ENCODE data around the gene MEX3D.

MEX3D gene

DNA sequence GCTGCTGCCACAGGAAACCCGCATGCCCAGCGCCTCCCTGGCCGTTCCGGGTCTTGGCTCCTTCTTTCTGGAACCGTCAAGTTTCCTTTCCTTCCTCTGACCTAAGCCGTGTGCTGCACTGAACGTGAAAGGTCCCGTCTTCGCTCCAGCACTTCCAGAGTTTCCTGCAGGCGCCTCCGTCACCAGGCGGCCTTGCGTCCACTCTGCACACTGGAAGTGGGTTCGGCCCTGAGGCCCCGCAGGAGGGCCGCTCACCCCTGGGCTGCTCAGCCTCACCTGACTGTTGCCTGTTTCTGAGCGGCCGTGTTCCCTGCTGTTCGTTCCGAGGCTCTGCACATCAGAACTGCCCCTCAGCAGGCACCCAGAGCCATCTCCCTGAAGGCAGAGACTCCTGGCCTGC is 12.3 kb upstream of the MEX3D start:
- H3K27me3 ChIP-seq (ENCODE audit: insufficient read depth, poor library complexity, severe bottlenecking): no peaks in the 10 kb centered on the region
- TF ChIP-seq SPI1 (IDR thresholded peaks at IDR 0.05; ENCODE audit: borderline replicate concordance, low read depth) (no peak), POLR2AphosphoS5 (IDR thresholded peaks at IDR 0.05; ENCODE audit: low read depth) (no peak)
- TF ChIP-seq, protein P1, sequence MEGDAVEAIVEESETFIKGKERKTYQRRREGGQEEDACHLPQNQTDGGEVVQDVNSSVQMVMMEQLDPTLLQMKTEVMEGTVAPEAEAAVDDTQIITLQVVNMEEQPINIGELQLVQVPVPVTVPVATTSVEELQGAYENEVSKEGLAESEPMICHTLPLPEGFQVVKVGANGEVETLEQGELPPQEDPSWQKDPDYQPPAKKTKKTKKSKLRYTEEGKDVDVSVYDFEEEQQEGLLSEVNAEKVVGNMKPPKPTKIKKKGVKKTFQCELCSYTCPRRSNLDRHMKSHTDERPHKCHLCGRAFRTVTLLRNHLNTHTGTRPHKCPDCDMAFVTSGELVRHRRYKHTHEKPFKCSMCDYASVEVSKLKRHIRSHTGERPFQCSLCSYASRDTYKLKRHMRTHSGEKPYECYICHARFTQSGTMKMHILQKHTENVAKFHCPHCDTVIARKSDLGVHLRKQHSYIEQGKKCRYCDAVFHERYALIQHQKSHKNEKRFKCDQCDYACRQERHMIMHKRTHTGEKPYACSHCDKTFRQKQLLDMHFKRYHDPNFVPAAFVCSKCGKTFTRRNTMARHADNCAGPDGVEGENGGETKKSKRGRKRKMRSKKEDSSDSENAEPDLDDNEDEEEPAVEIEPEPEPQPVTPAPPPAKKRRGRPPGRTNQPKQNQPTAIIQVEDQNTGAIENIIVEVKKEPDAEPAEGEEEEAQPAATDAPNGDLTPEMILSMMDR (IDR thresholded peaks at IDR 0.05; ENCODE audit: insufficient read depth, low read length): no peak
- no peak overlapping the region for H3K27ac ChIP-seq (replicated peaks)
- no peak for DNase-seq (ENCODE audit: low read depth in 1 of 2, low spot score in 1 of 2)
- H3K4me3 ChIP-seq (replicated peaks; ENCODE audit: insufficient read depth, low read length): no peak overlapping the region

DNA sequence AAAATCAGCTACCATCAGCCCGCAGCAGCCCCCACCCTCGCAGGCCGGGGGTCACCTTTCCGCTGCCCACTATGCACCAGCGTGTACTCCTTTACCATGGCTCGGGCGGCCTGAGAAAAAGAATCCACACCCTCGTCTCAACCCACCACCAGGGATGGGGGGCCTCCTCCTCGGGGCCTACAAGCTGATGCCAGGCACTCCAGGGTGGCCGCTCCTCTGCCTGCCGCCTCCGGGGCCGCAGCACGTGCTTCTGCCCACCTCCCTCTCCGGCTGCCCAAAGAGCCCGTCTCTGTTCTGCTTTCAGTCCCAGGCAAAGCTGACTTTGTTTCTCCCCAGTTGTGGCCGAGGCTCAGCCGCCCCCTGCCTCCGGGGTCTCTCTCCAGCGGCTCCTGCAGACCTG is 11.1 kb upstream of the MEX3D start:
- H3K27me3 ChIP-seq (ENCODE audit: insufficient read depth, poor library complexity, severe bottlenecking): no peaks in the 10 kb centered on the region
- TF ChIP-seq, protein P2, sequence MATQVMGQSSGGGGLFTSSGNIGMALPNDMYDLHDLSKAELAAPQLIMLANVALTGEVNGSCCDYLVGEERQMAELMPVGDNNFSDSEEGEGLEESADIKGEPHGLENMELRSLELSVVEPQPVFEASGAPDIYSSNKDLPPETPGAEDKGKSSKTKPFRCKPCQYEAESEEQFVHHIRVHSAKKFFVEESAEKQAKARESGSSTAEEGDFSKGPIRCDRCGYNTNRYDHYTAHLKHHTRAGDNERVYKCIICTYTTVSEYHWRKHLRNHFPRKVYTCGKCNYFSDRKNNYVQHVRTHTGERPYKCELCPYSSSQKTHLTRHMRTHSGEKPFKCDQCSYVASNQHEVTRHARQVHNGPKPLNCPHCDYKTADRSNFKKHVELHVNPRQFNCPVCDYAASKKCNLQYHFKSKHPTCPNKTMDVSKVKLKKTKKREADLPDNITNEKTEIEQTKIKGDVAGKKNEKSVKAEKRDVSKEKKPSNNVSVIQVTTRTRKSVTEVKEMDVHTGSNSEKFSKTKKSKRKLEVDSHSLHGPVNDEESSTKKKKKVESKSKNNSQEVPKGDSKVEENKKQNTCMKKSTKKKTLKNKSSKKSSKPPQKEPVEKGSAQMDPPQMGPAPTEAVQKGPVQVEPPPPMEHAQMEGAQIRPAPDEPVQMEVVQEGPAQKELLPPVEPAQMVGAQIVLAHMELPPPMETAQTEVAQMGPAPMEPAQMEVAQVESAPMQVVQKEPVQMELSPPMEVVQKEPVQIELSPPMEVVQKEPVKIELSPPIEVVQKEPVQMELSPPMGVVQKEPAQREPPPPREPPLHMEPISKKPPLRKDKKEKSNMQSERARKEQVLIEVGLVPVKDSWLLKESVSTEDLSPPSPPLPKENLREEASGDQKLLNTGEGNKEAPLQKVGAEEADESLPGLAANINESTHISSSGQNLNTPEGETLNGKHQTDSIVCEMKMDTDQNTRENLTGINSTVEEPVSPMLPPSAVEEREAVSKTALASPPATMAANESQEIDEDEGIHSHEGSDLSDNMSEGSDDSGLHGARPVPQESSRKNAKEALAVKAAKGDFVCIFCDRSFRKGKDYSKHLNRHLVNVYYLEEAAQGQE (IDR thresholded peaks at IDR 0.05; ENCODE audit: insufficient replicate concordance, low read depth): no peak
- TF ChIP-seq SPI1 (IDR thresholded peaks at IDR 0.05; ENCODE audit: borderline replicate concordance, low read depth) (no peak), POLR2AphosphoS5 (IDR thresholded peaks at IDR 0.05; ENCODE audit: low read depth) (no peak), GABPA (IDR thresholded peaks at IDR 0.05; ENCODE audit: low read depth) (no peak)
- TF ChIP-seq, protein P1 (IDR thresholded peaks at IDR 0.05; ENCODE audit: insufficient read depth, low read length): no peak
- H3K27ac ChIP-seq (replicated peaks): no peak overlapping the region
- H3K4me3 ChIP-seq (replicated peaks; ENCODE audit: insufficient read depth, low read length): no peak overlapping the region
- no peak for DNase-seq (ENCODE audit: low read depth in 1 of 2, low spot score in 1 of 2)

DNA sequence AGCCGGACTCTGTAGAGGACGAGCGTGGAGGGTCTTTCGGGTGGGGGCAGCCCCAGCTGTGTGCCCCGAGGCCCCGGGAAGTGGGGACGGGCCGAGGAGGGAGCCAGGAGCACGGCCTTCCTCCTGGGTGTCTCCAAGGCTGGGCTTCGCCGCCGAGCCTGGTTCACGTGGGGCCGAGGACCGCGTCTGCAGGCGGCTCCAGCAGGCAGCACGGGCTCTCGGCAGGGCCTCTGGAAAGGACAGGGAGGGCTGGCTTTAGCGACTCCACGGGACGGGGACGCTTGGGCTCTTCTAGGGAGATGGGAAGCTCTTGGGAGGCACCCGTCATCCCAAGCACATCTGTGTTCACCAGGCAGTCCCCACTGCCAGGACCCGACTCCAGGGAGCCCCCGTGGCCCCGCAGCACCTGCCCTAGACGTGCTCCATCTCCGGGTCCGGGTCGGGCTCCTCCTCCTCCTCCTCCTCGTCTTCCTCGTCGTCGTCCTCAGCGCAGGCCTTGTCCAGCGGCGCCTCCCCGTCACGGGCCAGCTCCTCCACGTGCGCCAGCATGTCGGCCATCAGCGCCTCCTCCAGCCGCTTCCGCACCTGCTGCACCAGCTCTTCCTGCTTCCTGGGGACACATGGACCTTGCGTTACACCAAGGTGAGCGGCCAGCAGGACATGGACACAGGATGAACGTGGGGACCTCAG is 9.9 kb upstream of the MEX3D start:
- Histone ChIP-seq H3K27me3 (ENCODE audit: insufficient read depth, poor library complexity, severe bottlenecking) (no peaks in the 10 kb centered on the region), H3K4me3 (replicated peaks; ENCODE audit: insufficient read depth, low read length) (no peak overlapping the region), H3K27ac (replicated peaks) (no peak overlapping the region)
- DNase-seq (ENCODE audit: low read depth in 1 of 2, low spot score in 1 of 2): no peak
- TF ChIP-seq GABPA (IDR thresholded peaks at IDR 0.05; ENCODE audit: low read depth): no peak
- TF ChIP-seq SPI1 (IDR thresholded peaks at IDR 0.05; ENCODE audit: borderline replicate concordance, low read depth): no peak
- TF ChIP-seq, protein P2 (IDR thresholded peaks at IDR 0.05; ENCODE audit: insufficient replicate concordance, low read depth): no peak
- no peak for TF ChIP-seq POLR2AphosphoS5 (IDR thresholded peaks at IDR 0.05; ENCODE audit: low read depth)
- TF ChIP-seq, protein P1 (IDR thresholded peaks at IDR 0.05; ENCODE audit: insufficient read depth, low read length): no peak
